LNCaP clone FGC (cell line): ENCODE results near the gene NSDHL.
"Not testable (repeated sequence)": the region's sequence is repeated elsewhere in the genome, so short reads cannot be mapped to it uniquely, and the experiment has no call there.

Experiments
- DNase-seq: peaks from one replicate; pipeline ENCODE4 v3.0.0-alpha.2; 2011; ENCODE audit warnings: low read depth
- H3K4me3 ChIP-seq: 2 replicates; pipeline ENCODE4 v1.5.1; 2011; ENCODE audit warnings: mild to moderate bottlenecking, low read depth, low read length, control low read depth
- TF ChIP-seq, protein P1 (sequence below): IDR thresholded peaks from 2 replicates; pipeline ENCODE4 v1.5.1; 2012; ENCODE audit warnings: mild to moderate bottlenecking; ENCODE audit not compliant: control insufficient read depth, insufficient read depth; ENCODE audit errors: extremely low read depth

Gene NSDHL

GRCh38 chrX:152903589-152903988, 72.7 kb downstream of the NSDHL start:
- no peak overlapping the region for H3K4me3 ChIP-seq
- TF ChIP-seq, protein P1, sequence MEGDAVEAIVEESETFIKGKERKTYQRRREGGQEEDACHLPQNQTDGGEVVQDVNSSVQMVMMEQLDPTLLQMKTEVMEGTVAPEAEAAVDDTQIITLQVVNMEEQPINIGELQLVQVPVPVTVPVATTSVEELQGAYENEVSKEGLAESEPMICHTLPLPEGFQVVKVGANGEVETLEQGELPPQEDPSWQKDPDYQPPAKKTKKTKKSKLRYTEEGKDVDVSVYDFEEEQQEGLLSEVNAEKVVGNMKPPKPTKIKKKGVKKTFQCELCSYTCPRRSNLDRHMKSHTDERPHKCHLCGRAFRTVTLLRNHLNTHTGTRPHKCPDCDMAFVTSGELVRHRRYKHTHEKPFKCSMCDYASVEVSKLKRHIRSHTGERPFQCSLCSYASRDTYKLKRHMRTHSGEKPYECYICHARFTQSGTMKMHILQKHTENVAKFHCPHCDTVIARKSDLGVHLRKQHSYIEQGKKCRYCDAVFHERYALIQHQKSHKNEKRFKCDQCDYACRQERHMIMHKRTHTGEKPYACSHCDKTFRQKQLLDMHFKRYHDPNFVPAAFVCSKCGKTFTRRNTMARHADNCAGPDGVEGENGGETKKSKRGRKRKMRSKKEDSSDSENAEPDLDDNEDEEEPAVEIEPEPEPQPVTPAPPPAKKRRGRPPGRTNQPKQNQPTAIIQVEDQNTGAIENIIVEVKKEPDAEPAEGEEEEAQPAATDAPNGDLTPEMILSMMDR, result no peak
- no peak for DNase-seq

DNA sequence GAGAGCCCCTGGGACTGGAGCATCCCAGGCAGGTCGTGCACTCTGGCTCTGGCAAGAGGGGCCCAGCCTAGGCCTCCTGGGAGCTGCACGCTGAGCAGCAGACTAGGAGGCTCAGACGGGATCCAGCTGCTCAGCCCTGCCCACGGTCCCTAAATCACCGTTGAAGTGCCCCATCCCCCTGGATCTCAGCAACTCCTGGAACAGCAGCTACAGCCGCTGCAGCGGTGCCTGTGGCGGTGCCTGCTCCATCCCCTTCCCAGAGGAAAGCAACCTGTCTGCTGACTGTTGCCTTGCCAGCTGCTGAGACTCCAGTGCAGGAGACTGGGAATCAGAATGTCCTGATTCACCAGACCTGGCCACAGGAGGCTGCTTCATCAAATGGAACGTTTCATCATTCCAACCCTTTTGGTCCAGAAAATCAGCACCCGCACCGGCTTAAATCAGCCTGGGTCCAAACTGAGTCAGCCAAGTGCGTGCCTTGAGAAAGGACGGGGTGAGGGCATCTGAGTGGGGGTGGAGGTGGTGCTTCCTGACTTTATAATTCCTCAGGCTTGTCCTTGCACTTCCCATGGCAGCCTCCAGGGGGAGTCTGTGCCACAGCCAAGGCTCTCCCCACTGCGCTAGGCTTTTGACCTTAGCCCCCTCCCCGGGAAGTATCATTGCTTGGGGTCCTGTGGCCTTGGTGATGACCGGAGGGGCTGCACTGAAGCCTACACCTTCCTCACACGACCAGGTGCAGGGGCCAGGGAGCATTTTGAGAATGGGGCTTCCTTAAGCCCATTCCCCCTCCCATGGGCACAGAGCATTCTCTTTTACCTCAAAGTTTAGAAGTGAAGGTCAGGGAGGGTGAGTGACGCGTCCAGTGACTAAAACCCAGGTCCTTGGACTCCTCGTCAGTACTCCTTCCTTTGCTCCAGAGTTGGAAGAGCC, 73.6 kb downstream of the NSDHL start:
- TF ChIP-seq, protein P1, result peak; percentile 63
- no peak overlapping the region for H3K4me3 ChIP-seq
- no peak for DNase-seq

- TF ChIP-seq, protein P1, result no peak
- no peak overlapping the region for H3K4me3 ChIP-seq
- no peak for DNase-seq
Observed at GRCh38 chrX:152905081-152905420, 74.2 kb downstream of the NSDHL start.

- no peak for DNase-seq
- TF ChIP-seq, protein P1, result no peak
- no peak overlapping the region for H3K4me3 ChIP-seq
Observed at GRCh38 chrX:152907084-152907651, 76.3 kb downstream of the NSDHL start.

DNA sequence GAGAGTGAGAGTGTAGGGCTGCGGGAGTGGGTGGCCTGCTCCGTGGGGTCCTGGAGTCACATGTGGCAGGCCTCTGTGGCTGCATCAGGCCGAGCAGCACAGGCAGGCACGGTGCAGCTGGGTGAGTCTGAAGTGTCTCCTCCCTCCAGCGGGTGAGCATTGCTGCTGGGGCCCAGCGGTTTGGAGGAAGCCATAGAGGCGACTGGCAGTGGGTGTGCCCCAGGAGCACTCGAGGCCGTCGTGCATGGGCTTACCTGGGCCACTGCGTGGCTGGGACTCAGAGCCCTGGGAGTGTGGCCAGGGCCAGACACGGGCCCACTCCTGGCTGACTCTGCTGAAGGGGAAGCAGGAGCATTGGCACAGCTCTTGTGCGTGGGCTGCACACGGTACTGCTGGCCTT, 77.6 kb downstream of the NSDHL start:
- no peak overlapping the region for H3K4me3 ChIP-seq
- no peak for DNase-seq
- TF ChIP-seq, protein P1, result no peak

- not testable (repeated sequence) for DNase-seq
Observed at GRCh38 chrX:152910018-152910417, 79.2 kb downstream of the NSDHL start.

GRCh38 chrX:152912106-152912505, 81.2 kb downstream of the NSDHL start:
- no peak for DNase-seq
- H3K4me3 ChIP-seq, result no peak overlapping the region
- TF ChIP-seq, protein P1, result no peak

More at GRCh38 chrX:152910018-152910417, 79.2 kb downstream of the NSDHL start:
- not testable (repeated sequence) for H3K4me3 ChIP-seq
